Measurements from ENCODE around the gene SMAD7.

Gene SMAD7

DNA sequence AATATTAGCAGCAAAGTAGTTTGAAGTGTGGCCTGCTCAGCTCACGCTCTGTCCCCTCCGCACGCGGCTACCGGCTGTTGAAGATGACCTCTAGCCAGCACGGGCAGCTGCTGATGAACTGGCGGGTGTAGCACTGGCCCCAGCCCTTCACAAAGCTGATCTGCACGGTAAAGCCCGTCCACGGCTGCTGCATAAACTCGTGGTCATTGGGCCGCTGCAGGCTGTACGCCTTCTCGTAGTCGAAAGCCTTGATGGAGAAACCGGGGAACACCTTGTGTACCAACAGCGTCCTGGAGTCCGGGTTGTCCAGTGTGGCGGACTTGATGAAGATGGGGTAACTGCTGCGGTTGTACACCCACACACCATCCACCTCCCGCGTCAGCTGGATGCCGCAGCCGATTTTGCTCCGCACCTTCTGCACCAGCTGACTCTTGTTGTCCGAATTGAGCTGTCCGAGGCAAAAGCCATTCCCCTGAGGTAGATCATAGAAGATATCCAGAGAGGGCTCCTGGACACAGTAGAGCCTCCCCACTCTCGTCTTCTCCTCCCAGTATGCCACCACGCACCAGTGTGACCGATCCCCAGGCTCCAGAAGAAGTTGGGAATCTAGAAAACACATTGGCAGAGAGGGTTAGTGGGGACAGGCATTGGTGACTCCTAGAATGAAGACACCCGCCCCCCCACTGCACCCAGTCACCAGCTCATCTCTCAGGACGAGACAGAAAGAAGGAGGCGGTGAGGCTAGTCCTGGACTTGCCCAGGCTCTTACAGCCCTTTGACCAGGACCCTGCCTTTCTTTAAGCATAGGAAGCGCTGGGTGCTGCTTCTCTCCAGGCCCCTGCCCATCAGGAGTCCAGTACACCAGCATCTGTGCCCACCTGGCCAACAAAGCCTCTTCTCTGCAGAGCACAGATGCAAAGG lies 29.2 kb downstream of the SMAD7 start:
- in situ Hi-C loops (cut with HindIII; ENCODE audit: low sequenced_read_pairs): loop anchor here (5.0 kb wide), 2 partner anchors 79 to 91 kb away; no protein-coding TSS in a partner anchor

DNA sequence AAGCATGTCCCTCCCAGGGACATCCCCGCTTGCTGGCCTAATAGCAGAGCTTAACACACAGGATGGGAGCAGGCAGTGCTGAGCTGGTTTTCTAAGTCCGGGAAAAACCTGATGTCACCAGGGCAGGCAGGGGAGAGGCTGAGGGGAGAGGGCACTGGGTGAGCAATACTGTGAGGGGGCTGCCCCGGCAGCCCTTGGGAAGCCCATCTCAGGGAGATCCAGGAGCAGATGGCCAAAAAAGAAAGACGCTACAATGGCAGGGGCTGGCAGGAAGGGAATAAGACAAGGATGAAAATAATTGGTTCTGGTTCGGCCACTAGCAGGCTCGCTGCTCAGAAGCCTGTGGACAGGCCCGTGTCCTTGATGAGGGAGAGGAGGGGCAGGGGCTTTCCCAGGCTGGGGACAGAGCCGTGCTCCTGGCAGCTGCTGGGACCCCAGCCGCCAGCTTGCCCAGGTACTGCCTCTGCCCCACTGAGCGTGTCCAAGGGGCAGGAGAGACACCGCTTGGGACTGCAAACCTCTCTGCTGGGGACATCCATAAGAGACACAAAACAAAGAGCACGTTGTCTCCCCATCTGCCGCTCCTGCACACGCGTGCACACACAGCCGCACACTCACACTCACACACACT lies 30.2 kb downstream of the SMAD7 start:
- in situ Hi-C loops (cut with HindIII; ENCODE audit: low sequenced_read_pairs): loop anchor here (5.0 kb wide), 2 partner anchors 78 to 92 kb away; no protein-coding TSS in a partner anchor

DNA sequence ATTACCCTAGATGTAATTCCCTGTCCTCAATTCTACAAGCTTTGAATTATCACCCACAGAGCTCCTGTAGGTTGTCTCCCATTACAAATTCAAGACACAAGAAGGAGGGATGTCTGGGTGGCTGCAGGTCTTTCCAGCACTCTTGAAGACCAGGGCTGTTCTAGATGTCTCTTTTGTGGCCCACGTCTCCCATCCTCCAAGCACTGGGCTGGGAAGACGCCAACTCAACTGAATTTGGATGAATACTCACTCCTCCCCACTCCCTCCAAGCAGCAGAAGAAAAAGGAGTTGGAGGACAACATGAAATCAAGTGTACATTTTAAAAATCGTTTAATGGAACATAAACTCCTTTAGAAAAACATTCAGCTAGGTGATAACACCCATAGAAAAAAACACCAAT lies 31.2 kb downstream of the SMAD7 start:
- in situ Hi-C loops (cut with HindIII; ENCODE audit: low sequenced_read_pairs): no loop called here

DNA sequence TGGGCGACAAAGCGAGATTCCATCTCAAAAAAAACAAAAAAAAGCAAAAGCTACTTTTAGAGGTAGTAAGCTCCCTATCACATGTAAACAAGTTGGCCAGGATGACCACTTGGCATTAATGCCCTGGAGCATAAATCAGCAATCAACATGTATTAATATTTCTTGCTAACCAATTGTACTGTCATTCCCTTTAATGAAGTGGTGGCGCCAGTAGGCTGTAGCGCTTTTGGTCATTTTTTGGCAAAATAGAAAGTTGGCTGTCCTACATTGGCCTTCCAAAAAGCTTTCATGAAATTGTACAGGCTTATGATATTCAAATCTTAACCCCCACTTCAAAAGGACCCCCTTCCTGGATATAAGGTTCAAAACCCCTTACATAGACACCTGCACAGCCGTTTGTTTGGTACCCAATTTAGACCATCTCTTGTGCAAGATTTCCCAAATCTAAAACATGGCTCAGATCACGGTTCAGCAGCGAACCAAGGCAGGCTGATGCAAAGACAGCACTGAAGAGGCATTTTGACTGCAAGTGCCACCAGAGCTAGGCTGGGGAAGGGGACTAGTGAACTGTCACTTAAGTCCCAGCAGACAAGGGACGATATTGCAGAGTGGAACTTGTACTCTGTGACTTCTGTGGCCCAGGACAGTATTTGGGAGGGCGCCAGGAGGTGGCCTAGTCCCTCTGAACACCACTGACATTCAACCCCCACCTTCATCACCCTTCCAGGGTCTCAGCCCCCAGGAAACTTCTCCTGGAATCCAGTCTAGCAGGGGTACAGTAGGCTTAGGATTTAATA lies 31.9 kb downstream of the SMAD7 start:
- in situ Hi-C loops (cut with HindIII; ENCODE audit: low sequenced_read_pairs): no loop called here

DNA sequence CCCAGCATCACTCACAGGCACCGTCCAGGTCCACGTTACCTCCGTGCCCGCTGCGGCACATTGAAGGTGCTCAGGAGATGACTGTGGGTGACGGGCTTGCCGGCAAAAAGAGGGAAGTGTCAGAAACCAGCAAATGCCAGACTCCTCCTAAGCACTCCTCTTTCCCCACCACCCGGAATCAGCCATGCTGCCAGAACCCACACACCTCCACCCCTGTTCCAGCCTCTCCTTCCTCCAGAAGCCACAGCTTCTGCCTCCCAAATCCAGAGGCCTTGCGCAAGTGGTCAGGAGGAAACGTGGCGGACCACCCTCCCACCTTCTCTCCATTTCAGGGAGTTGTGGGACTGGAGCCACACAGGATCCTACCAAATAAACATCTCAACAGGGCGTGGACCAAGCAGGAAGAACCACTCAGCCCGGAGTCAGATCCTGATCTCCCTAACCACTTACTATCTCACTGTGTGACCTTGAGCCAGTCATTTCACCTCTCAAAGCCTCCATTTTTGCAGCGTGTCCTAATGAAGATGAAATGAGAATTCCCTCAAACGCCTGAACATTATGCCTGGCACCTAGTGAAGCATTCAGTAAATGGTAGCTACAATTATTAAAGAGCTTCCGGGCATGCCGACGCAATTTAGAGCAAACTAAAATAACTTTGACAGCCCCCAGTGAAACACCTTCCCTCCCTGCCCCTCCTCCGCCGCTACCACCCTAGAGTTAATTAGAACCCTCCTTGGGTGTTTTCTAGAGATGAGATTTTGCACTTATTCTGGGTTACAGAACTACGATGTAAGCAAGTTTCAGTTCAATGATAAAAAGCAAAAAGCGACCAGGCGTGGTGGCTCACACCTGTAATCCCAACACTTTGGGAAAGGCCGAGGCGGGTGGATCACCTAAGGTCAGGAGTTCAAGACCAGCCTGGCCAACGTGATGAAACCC lies 32.9 kb downstream of the SMAD7 start:
- in situ Hi-C loops (cut with HindIII; ENCODE audit: low sequenced_read_pairs): no loop called here

DNA sequence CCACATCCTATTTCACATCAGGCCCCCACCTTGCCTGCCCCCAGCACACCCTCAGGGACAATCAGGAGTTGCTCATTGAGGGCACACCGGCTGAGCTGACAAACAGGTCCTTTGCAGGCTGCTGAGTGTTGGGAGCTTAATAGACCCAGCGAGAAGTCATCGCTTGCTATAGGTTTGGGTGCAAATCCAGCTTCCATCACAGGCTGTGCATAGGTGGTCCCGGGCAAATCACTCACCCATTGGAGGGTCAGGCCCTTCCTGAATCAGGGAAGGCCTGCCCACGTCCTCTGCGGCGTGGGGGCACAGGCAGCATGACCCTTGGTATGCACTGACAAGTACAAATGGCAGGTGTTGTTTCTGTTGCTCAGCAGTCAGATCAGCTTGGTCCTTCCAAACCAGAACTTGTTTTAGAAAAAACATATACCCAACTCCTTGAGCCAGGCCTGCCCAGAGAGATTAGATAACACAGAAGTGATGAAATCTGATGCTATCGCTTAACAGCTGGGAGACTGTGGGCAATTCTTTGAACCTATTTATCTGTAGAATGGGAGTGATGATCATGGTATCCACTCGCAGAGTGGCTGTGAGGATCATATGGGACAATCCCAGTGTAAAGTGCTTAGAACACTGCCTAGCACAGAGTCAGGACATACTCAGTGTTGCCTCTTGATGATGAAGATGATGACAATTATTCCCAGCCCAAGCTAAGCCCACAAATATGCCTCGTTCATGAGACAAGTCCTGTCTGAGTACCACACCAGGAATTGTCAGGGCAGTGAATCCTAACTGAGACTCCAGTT lies 34.9 kb downstream of the SMAD7 start:
- in situ Hi-C loops (cut with HindIII; ENCODE audit: low sequenced_read_pairs): no loop called here

DNA sequence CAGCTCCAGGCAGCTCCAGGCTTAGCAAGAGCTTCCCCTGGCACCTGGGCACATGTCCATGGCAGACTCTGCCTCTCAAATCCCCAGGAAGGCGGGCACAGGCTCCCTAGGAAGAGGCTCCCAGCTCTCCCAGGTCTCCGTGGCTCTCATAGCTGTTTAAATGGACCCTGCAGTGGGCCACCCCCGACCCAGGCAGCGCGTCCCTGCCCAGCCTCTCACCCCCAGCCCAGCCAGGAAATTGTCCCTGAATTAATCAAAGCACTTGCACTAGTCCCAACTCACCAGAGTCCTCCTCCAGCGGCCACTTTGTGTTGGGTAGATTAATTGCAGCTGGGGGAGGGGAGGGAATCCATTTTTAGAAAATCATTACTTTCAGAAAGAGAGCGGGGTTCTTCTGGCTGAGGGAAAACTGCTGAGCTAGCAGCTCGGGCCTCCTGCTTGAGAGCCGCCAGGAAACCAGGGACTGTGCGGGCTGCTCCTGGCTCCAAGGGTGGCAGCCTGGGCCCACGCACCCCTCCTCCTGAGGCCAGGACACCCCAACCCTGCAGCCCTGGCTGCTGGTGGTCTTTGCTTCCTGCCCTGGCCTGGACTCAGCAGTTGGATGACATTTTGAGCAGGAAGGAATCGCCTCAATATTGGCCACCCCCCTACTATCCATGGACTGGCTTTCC lies 36.0 kb downstream of the SMAD7 start:
- in situ Hi-C loops (cut with HindIII; ENCODE audit: low sequenced_read_pairs): no loop called here

DNA sequence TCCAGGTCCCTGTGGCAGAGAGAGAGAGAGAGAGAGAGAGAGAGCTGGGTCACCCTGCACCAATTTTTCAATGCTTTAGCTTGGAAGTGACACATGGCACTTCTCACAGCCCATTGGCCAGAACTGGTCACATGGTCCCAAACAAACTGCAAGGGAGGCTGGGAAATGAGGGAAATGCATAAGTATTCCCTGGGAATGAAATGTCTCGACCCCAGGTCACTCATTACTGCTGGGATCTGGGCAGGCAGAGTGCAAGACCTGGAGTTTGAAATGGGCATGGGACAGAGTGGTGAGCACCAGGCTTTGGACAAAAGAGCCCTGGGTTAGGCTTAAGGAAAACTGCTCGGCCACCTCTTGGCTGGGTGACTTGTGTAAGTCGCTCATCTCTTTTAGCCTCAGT lies 37.0 kb downstream of the SMAD7 start:
- in situ Hi-C loops (cut with HindIII; ENCODE audit: low sequenced_read_pairs): no loop called here

DNA sequence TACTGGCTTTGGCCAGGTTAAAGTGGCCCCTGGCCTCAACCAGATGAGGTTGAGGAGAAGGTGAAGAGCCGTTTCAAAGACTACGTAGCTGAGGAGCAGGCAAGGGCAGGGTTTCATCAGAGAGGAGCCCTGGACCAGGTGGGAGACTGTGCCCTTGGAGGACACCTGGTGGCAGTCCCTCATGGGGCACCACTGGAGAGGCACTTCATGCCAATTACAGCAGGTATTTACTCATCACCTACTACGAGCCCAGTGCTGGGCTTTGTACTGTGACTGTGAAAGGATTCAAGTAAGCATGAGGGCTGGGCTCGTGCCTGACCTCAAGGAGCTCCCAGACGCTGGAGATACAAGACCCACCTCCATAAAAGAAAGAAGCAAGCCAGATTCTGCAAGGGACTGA lies 37.6 kb downstream of the SMAD7 start:
- in situ Hi-C loops (cut with HindIII; ENCODE audit: low sequenced_read_pairs): no loop called here

DNA sequence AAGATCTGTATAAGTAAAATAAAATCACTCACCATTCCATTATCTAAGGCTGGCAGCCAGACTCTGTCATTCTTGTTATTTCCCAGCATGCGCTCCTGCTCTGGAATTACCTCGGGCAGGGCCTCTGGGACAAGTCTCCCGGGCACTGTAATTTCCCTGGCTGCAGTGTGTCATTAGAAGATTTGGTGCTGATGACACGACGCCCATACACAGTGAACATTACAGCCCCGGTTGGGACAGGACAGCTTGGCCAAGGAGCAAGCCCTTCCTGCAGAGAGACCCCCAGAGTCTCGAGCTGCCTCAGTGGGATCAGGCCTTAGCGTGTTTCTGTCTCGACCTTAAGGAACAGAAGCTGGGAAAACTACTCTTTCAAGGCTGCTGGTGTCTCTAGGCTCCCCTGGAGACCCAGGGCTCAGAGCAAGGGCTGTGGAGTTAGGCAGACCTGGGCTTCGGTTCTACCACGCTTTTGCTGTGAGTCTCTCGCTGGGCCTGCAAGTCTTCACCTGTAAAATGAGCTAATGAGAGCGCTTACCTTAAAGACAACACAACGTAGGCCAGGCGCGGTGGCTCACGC lies 39.7 kb downstream of the SMAD7 start:
- in situ Hi-C loops (cut with HindIII; ENCODE audit: low sequenced_read_pairs): no loop called here

DNA sequence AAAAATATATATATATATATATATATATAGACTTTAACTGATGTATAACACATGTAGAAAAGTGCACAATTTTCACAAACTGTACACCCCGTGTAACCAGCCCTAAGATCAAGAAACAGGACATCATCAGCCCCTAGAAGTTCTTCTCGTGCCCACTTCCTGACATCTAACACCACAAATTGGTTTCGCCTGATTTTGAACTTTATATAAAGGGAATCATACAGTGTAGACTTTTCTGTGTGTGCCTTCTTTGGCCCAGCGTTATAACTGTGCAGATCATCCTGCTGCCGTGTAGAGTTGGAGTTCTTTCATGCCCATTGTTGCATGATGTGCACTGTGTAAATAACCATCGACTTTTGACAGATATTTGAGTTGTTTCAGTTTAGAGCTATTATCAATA lies 41.0 kb downstream of the SMAD7 start:
- in situ Hi-C loops (cut with HindIII; ENCODE audit: low sequenced_read_pairs): no loop called here

DNA sequence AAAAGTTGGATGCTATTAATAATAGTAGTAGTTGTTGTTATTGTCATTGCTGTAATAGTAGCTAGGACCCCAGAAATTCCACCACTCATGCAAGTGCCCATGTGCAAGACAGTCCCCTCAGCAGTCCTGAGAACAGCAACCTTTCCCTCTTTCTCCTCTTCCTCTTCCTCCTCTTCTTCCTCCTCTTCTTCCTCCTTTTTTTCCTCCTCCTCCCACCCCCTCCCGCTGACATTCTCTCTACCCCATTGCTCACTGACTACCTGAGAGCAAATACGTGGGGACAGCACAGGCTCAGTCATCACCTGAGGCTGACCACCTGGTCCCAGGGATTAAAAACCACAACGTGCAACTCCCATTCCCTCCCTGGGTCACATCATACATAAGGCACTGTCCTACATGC lies 41.8 kb downstream of the SMAD7 start:
- in situ Hi-C loops (cut with HindIII; ENCODE audit: low sequenced_read_pairs): no loop called here

DNA sequence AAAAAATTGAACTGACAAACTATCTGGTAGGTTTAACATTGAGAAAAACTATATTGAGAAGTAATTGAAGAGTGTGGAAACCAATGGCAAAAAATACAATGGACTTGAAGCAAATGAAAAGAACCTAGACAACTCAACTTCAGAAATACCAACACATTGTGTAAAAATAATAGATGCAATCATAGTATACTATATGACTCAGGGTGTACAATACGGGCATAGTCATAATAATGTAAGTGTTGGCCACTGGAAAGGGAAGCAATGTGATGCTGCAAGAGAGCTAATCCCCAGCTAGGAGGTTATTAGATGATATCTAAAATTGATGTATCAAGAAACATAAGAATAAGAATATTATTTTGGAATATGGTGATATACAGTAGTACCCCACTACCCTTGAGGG lies 45.3 kb downstream of the SMAD7 start:
- in situ Hi-C loops (cut with HindIII; ENCODE audit: low sequenced_read_pairs): no loop called here

DNA sequence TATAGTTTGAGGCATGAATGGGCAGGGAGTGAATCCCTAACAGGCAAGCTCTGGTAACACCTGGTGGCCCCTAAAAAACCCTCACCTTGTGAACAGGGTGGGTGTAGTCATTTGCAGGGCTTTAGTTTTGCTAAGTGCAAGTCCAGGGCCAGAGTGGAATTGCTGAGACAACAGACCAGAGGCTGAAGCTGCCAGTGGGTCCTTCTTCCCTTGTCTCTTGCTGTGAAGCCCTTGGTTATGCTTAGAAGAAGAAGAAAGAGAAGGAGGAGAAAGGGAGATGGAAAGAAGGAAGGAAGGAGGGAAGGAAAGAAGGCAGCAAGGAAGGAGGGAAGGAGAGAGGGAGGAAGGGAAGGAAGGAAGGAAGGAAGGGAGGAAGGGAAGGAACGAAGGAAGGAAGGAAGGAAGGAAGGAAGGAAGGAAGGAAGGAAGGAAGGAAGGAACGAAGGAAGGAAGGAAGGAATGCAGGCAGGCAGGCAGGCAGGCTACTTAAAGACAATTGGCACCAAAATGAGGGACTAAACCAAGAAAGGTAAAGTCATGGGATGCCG lies 45.8 kb downstream of the SMAD7 start:
- in situ Hi-C loops (cut with HindIII; ENCODE audit: low sequenced_read_pairs): no loop called here

DNA sequence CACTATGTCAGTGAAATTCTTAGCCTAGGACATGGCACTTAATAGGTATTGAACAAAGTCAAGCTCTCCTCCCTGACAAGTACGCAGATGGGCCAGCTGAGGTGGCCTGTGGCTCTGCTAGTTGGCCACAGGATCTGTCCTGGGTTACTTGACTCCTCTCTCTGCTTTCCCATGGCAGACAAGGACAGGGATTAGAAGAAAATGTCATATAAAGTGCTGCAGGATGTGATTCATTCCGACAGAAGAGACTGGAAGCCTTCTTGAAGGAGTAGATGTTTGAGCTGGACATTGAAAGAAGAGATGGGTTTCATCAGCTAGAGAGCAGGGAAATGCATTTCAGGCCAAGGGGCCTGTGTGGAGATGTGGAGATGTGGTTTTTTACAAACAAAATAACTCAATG lies 46.7 kb downstream of the SMAD7 start:
- in situ Hi-C loops (cut with HindIII; ENCODE audit: low sequenced_read_pairs): no loop called here

DNA sequence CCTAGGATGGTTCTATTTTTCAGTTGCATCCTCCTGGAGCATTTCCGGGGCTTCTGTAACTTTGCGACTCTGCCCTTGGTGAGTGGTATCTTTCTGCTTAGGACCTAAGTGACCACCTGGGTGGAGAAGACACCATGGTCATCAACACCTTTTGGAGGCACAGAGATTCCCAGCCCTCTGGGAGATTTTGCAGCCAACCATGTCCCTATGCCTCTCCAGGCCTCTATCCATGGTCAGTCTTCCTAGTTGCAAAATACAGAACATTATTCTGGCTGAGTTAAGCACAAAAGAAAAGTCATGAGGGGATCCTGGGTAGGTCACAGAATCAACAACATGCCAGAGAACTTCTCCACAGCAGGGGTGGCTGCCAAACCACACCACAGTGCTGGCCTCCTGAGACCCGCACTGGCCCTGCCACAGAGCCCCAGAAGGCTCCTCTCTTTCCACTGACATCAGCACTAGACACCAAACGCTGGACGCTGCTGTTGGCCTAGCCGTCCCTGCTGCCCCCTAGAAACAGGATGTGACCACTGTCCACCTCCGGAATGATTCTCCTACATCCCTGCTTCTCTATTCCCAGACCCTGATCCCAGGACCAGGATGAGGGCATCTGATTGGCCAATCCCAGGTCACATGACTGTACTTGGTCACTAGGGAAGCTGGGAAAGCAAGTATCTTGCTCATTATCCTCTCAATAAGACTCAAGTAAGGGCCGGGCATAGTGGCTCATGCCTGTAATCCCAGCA lies 47.7 kb downstream of the SMAD7 start:
- in situ Hi-C loops (cut with HindIII; ENCODE audit: low sequenced_read_pairs): no loop called here

DNA sequence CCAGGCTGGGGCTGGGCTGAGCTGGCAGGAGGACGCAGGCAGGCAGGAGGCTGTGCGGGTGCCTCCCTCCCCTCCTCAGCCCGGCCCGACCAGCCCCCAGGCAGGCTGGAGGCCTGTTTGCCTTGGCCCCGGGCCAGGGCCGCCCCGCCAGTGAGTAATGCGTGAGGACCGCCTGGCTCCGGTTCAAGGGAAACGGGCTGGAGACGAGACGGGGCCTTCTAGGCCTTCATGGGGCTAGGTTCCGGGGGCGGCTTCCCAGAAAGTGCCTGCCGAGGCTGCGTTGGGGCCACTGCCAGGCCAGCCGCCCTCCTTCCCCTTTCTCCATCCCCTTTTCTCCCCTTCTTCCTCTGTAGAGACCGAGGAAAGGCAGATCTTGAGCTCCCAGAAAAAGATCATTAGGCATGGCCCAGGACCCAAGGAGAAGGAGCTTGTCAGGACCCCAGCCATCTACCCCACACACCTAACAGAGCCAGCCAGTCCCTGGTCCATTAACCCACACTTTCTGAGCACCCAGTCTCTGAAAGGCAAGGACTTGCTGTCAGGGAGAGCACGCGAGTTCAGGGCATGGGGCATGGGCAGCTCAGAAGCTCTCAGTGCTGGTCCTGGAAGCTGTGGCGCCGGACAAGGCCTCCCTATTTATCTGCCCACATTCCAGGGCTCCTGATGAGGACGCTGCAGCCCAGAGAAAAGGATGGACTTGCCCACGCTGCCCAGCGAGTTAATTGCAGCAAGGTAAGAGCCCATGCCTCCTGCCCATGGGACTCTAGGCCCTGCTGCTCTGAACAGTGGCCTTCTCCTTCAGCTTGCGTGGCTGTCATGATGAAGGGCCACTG lies 48.5 kb downstream of the SMAD7 start:
- in situ Hi-C loops (cut with HindIII; ENCODE audit: low sequenced_read_pairs): no loop called here

Measured in endothelial cell of hepatic sinusoid (primary cell).